HG02970 (cell line): ENCODE results near the gene DBNL.

Experiments
- ATAC-seq: cut with Tn5 transposase; IDR thresholded peaks from one replicate; pipeline ENCODE4 v1.9.1; 2021; ENCODE audit warnings: mild to moderate bottlenecking, moderate library complexity, moderate number of reproducible peaks; ENCODE audit not compliant: unreplicated experiment, low FRiP score

The DBNL gene

DNA sequence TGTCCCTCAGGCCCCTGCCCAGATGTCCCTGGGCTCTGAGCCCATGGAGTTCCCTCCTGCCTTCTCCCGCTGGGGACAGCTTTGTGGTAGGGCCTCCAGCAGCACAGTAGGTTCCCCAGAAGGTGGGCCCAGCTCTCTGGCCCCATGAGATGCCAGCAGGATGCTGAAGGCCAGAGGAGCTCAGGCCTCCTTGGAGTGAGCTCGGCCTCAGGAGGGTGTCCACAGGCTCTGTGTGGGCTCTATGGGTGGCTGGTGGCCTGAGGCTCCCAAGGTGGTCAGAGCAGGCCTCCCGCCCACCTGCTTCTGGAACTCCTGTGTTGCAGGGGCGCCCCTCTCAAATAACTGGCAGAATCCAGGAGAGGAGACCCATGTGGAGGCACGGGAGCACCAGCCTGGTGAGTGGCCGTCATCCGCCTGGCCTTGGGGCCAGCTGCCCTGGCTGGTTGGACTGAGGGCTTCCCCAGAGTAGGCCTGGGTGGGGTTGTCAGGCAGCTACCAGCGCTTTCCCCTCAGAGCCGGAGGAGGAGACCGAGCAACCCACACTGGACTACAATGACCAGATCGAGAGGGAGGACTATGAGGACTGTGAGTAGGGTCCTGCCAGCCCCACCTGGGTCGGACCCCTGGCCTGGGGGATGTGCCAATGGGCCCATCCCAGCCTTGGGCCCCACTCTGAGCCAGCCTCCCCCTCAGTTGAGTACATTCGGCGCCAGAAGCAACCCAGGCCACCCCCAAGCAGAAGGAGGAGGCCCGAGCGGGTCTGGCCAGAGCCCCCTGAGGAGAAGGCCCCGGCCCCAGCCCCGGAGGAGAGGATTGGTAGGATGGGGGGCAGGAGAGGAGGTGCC lies 62.8 kb downstream of the DBNL start:
- no peak for ATAC-seq

DNA sequence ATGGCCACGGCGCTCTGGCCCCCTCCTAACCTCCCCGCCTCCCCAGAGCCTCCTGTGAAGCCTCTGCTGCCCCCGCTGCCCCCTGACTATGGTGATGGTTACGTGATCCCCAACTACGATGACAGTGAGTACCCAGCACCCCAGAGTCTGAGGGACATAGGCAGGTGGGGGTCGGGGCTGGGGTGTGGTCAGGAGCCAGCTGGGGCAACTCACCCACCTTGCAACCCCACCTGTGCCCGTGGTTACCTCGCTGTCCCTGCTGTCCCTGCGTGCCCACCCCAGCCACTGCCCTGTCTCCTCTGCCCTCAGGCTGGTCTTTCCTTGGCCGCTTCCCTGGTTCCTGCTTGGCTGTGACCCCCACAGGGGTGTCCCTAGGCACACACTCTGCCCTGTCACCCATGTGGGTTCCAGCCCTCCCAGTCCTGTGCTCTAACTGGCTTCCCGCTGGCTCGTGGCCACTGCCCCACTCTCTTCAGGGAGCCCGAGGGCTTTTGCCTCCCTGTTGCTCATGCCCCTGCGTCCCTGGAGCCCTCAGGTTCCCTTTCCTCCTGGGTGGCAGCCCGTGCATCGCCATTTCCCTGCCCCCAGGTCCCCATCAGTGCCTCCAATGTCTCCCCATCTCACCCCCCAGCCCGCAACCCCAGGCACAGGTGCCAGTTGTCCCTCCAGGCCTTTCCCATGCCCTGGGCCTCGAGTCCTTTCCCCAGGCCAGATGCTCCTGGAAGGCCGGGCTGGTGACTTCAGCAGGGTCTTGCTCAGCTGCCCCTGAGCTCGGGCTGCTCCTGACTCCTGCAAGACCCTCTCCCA lies 63.7 kb downstream of the DBNL start:
- no peak for ATAC-seq

DNA sequence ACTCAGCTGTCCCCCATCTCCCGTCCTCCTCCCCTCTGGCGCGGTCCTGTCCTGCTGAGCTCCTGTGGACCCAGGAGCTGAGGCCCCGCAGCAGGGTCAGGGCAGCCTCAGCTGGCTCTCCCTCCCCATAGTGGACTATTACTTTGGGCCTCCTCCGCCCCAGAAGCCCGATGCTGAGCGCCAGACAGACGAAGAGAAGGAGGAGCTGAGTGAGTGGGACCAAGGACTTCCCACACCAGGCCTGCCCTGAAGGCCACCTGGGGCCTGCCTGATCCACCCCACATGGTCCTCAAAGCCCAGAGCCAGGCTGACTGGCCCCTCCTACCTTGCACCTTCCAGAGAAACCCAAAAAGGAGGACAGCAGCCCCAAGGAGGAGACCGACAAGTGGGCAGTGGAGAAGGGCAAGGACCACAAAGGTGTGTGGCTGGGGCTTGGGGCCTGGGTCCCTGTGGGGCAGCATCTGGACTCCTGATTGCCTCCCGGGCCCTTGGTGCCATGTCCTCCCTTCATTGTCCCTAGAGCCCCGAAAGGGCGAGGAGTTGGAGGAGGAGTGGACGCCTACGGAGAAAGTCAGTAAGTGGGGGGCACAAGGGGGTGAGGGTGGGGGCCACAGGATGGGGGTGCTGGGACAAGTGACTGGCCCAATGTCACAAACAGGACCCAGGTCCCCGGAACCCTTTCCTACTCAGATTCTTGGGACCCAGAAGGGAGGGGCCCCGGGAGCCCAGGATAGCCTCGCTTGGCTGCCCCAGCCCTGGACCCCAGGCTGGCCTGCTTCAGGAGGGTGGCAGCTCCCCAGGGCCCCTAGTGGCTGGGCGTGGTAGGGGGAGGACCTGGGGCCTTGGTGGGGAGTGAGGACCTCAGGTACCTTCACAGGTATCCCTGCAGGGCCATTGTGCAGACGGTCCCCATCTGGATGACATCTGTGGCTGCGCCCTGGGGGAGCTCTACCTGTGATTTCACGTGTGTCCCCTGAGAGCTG lies 64.6 kb downstream of the DBNL start:
- no peak for ATAC-seq

DNA sequence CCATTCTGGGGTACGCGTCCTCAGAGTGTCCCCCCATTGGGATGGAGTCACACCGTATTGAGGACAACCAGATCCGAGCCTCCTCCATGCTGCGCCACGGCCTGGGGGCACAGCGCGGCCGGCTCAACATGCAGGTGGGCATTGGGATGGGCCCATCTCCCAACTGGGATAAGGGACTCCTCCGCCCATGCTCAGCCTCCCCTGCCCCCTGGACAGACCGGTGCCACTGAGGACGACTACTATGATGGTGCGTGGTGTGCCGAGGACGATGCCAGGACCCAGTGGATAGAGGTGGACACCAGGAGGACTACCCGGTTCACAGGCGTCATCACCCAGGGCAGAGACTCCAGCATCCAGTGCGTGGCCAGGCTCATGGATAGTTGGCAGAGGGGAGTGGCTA lies 65.5 kb downstream of the DBNL start:
- ATAC-seq = no peak

DNA sequence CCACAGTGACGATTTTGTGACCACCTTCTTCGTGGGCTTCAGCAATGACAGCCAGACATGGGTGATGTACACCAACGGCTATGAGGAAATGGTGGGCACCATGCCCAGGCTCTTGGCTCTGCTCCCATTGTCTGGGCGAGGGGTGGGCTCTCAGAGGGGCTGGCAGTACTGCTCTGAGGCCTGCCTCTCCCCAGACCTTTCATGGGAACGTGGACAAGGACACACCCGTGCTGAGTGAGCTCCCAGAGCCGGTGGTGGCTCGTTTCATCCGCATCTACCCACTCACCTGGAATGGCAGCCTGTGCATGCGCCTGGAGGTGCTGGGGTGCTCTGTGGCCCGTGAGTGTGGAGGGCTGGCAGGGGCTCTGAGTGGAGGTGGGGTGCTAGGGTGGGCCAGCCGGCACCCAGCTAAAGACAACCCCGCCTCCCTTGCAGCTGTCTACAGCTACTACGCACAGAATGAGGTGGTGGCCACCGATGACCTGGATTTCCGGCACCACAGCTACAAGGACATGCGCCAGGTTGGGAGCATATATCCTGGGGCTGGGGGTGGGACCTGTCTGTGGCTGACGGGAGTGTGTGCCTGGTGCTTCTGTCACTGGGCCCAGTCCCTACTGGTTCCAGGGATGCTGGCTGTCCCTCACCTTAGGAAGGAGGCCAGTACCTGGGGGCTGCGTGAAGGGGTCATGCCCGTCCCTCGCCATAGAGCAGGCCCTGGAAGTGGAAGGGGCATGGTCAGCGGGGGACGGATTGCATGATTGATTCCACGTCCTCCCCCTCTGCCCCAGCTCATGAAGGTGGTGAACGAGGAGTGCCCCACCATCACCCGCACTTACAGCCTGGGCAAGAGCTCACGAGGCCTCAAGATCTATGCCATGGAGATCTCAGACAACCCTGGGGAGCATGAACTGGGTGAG lies 66.5 kb downstream of the DBNL start:
- no peak for ATAC-seq
